Endothelial cell of umbilical vein (primary cell): ENCODE results near the gene SOX9. TPM values are rescaled to one million over a fixed set of nuclear protein-coding genes. Genes with fewer than 3 reads are reported as not detected.

Source experiments
- BruUV-seq: library from RNA; stranded (reverse); fragments of 400-500 nt; replicated peaks from 2 replicates; lab custom pipeline; 2021; lab: Mats Ljungman, UMichigan
- CTCF ChIA-PET: fragments of 300-600, 350-600 bp; sonication (Branson Sonifier 250); formaldehyde crosslinking; loops from one replicate; lab custom pipeline; 2021; ENCODE audit warnings: antibody characterized with exemption, inconsistent platforms; lab: Charles Lee
- POLR2A ChIA-PET: fragments of 300-600, 350-600 bp; sonication (Branson Sonifier 250); formaldehyde crosslinking; loops from one replicate; lab custom pipeline; 2021; ENCODE audit warnings: antibody characterized with exemption, inconsistent platforms; lab: Charles Lee
- DNase-seq: peaks from one replicate; pipeline ENCODE4 v3.0.0-alpha.2; 2011; ENCODE audit warnings: low read depth, low spot score
- FAIRE-seq: peaks from 2 replicates; lab custom pipeline; 2011; peaks lifted over from hg19 to GRCh38; lab: Jason Lieb, UNC
- H2AFZ ChIP-seq: 2 replicates; pipeline ENCODE4 v1.6.0; 2012; ENCODE audit warnings: low read depth, low read length, control low read depth, inconsistent platforms
- H3K27ac ChIP-seq: 2 replicates; pipeline ENCODE4 v1.5.1; 2011; ENCODE audit warnings: low read depth, mild to moderate bottlenecking, control low read depth, low read length, moderate library complexity; ENCODE audit not compliant: insufficient read depth
- H3K27me3 ChIP-seq, 2 experiments: 2 replicates each; pipeline versions ENCODE4 v1.6.0 to v1.6.1; 2011; ENCODE audit warnings: low read length in 2 of 2, mixed read lengths in 1 of 2; ENCODE audit not compliant: control insufficient read depth in 2 of 2, insufficient read depth in 2 of 2
- H3K36me3 ChIP-seq, 2 experiments: 2 replicates in 1 of 2; 3 replicates in 1 of 2; pipeline ENCODE4 v1.5.1; 2011; ENCODE audit warnings: low read length in 2 of 2, mild to moderate bottlenecking in 1 of 2, moderate library complexity in 1 of 2; ENCODE audit not compliant: control insufficient read depth in 2 of 2, insufficient read depth in 2 of 2; ENCODE audit errors: extremely low read depth in 1 of 2
- H3K4me1 ChIP-seq: 3 replicates; pipeline ENCODE4 v1.5.1; 2011; ENCODE audit warnings: mild to moderate bottlenecking, low read length; ENCODE audit not compliant: control insufficient read depth, insufficient read depth; ENCODE audit errors: extremely low read depth
- H3K4me2 ChIP-seq: 2 replicates; pipeline ENCODE4 v1.6.1; 2011; ENCODE audit warnings: low read length, control low read depth, mixed read lengths; ENCODE audit not compliant: insufficient read depth
- H3K4me3 ChIP-seq, 3 experiments: fragments of 200-600 bp in 1 of 3; sonication (generic), shearing (Covaris generic) in 1 of 3; replicated peaks in 1 of 3; 2 replicates each; pipeline ENCODE4 v1.5.1; 2011 to 2016; ENCODE audit warnings: control low read depth in 3 of 3, low read length in 3 of 3, mild to moderate bottlenecking in 2 of 3, inconsistent platforms in 1 of 3, low read depth in 1 of 3, moderate library complexity in 1 of 3; ENCODE audit not compliant: insufficient read depth in 1 of 3
- H3K79me2 ChIP-seq: 2 replicates; pipeline ENCODE4 v1.6.0; 2012; ENCODE audit warnings: low read length, inconsistent platforms; ENCODE audit not compliant: control insufficient read depth, insufficient read depth
- H3K9ac ChIP-seq: replicated peaks from 2 replicates; pipeline ENCODE3; 2011; ENCODE audit warnings: low read length, control low read depth; ENCODE audit not compliant: insufficient read depth; ENCODE audit errors: extremely low read depth
- H3K9me1 ChIP-seq: replicated peaks from 3 replicates; pipeline ENCODE4 v1.6.0; 2011; ENCODE audit warnings: mild to moderate bottlenecking, low read length; ENCODE audit not compliant: control insufficient read depth, insufficient read depth; ENCODE audit errors: extremely low read depth
- H3K9me3 ChIP-seq: replicated peaks from 2 replicates; pipeline ENCODE4 v1.5.1; 2012; ENCODE audit warnings: low read length, inconsistent platforms; ENCODE audit not compliant: control insufficient read depth, insufficient read depth
- H4K20me1 ChIP-seq: replicated peaks from 2 replicates; pipeline ENCODE3; 2011; ENCODE audit warnings: mild to moderate bottlenecking, low read length; ENCODE audit not compliant: control insufficient read depth, insufficient read depth; ENCODE audit errors: extremely low read depth
- EZH2 ChIP-seq: IDR thresholded peaks from 2 replicates; pipeline ENCODE4 v1.6.1; 2012; ENCODE audit warnings: borderline replicate concordance, low read depth, mild to moderate bottlenecking, moderate library complexity, low read length, inconsistent platforms; ENCODE audit not compliant: severe bottlenecking
- FOS ChIP-seq: IDR thresholded peaks from 2 replicates; pipeline ENCODE4 v1.6.1; 2011; ENCODE audit warnings: mild to moderate bottlenecking, low read length, moderate library complexity, borderline replicate concordance; ENCODE audit not compliant: insufficient read depth
- GATA2 ChIP-seq: IDR thresholded peaks from 2 replicates; pipeline ENCODE4 v1.7.0; 2011; ENCODE audit warnings: low read depth, mild to moderate bottlenecking, moderate library complexity, mixed read lengths, low read length; ENCODE audit not compliant: insufficient read length, insufficient read depth
- JUN ChIP-seq: IDR thresholded peaks from 2 replicates; pipeline ENCODE4 v1.6.1; 2011; ENCODE audit warnings: borderline replicate concordance, low read depth; ENCODE audit not compliant: insufficient read length, insufficient read depth
- MYC ChIP-seq: IDR thresholded peaks from one replicate; pipeline ENCODE4 v1.6.1; 2011; ENCODE audit warnings: mild to moderate bottlenecking, low read depth, low read length
- POLR2A ChIP-seq: IDR thresholded peaks from 2 replicates; pipeline ENCODE4 v1.6.1; 2012; ENCODE audit warnings: low read depth, mild to moderate bottlenecking, control low read depth, low read length
- POLR2AphosphoS5 ChIP-seq: IDR thresholded peaks from 2 replicates; pipeline ENCODE4 v1.6.1; 2012; ENCODE audit warnings: low read depth, mild to moderate bottlenecking, control low read depth, low read length, moderate library complexity; ENCODE audit not compliant: insufficient read depth
- dilution Hi-C: fragments of 300-500 bp; cut with MboI; formaldehyde crosslinking; loops from one replicate; pipeline ENCODE4 v1.15.0; 2019; ENCODE audit warnings: low sequenced_read_pairs; ENCODE audit not compliant: extremely low pct_ligation_motif_present
- intact Hi-C: fragments of 100-400 bp; cut with micrococcal nuclease; formaldehyde crosslinking; loops from one replicate; pipeline ENCODE4 v1.10.0; 2022
- polyA plus RNA-seq, 4 experiments: library from polyadenylated mRNA; depleted of rRNA in 3 of 4; stranded (reverse) in 3 of 4; unstranded in 1 of 4; fragments of >200 nt; gene quantifications; 2 replicates each; pipeline versions ENCODE4 v1.2.1 to v1.2.3, GENCODE V29; 2011 to 2012; ENCODE audit warnings: missing spikeins in 1 of 4
- total RNA-seq: library from RNA; stranded (reverse); gene quantifications from 2 replicates; pipeline ENCODE4 v1.2.3, GENCODE V29; 2021
- TF ChIP-seq, protein P1 (sequence below): IDR thresholded peaks from 2 replicates; pipeline ENCODE4 v1.6.1; 2011; ENCODE audit not compliant: insufficient read depth, insufficient read length
- TF ChIP-seq, protein P2 (sequence below), 2 donors: IDR thresholded peaks; 1 replicate in 1 of 2; 2 replicates in 1 of 2; pipeline ENCODE4 v1.5.1; 2011; ENCODE audit warnings: low read length in 2 of 2, mild to moderate bottlenecking in 2 of 2, moderate library complexity in 2 of 2, control low read depth in 1 of 2, inconsistent platforms in 1 of 2, low read depth in 1 of 2; ENCODE audit not compliant: insufficient read depth in 1 of 2; ENCODE audit errors: extremely low read depth in 1 of 2

SOX9 gene
- total and polyA plus RNA-seq, 2 donors (not counting 3 experiments of a cell fraction or from before 2014, with no cell fraction given): not detected

DNA sequence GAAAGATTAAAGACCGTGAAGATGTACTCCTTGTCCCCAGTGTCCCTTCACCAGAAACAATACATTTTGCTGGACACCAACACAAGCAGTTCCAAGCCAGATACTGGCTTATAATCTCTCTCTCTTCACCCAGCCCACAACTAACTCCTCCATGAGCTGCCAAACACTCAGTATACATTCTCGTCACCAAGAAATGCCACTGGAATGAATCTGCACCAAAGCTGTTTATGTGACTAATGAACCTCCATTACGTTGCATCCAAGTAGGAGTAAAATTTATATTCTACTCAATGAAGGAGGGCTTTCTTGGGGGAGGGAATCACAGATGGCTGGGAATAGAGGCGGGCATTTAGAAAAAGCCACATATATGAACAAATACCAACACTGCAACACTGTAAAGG lies 20.9 kb upstream of the SOX9 start:
- Histone ChIP-seq H3K4me3 (no peak overlapping the region), H3K79me2 (no peaks in the 10 kb centered on the region), H3K9ac (no peak overlapping the region), H3K4me2 (no peak overlapping the region), H3K9me1 (no peaks in the 10 kb centered on the region), H3K27ac (no peak overlapping the region), H4K20me1 (no peaks in the 10 kb centered on the region), H3K4me1 (no peaks in the 10 kb centered on the region), H3K36me3 (no peaks in the 10 kb centered on the region), H3K9me3 (peaks cover 3% of the 10 kb centered on the region), H2AFZ (no peak overlapping the region), H3K27me3 (no peaks in the 10 kb centered on the region)
- dilution Hi-C loops (no loop called here), intact Hi-C loops (no loop called here)
- no peak for TF ChIP-seq POLR2AphosphoS5
- TF ChIP-seq, protein P1, sequence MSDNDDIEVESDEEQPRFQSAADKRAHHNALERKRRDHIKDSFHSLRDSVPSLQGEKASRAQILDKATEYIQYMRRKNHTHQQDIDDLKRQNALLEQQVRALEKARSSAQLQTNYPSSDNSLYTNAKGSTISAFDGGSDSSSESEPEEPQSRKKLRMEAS: no peak
- POLR2A ChIA-PET: no interaction called here
- FAIRE-seq: no peak
- CTCF ChIA-PET: no interaction called here
- BruUV-seq: no TSS peak
- DNase-seq: no peak

DNA sequence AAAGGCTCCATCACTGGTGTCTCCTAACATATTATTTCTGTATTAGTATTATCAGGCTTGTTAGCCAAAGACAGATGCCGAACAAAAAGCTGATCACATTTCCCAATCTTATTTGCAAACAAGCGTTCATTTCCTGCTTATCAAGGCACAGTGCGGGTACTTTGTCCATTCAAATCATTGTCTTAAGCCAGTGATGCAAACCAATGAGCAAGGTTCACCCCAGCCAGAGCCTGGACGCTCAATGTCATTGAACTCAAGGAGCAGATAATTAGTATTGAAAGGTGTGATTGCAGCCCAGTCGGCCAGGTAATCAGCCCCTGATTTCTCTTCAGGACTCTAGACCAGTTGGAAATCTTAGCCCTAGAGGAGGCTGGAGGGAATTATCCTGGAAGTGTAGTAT lies 20.4 kb upstream of the SOX9 start:
- Histone ChIP-seq H3K4me2 (no peak overlapping the region), H3K4me1 (no peaks in the 10 kb centered on the region), H3K36me3 (no peaks in the 10 kb centered on the region), H4K20me1 (no peaks in the 10 kb centered on the region), H3K9ac (no peak overlapping the region), H3K79me2 (no peaks in the 10 kb centered on the region), H3K9me3 (peaks cover 3% of the 10 kb centered on the region), H3K27ac (no peak overlapping the region), H3K27me3 (no peaks in the 10 kb centered on the region), H3K4me3 (no peak overlapping the region), H2AFZ (no peak overlapping the region), H3K9me1 (no peaks in the 10 kb centered on the region)
- no peak for FAIRE-seq
- intact Hi-C loops (no loop called here), dilution Hi-C loops (no loop called here)
- POLR2A ChIA-PET: no interaction called here
- no peak for DNase-seq
- CTCF ChIA-PET: no interaction called here
- no peak for TF ChIP-seq POLR2AphosphoS5
- no peak for TF ChIP-seq EZH2
- TF ChIP-seq GATA2: no peak
- TF ChIP-seq MYC: no peak
- no peak for TF ChIP-seq JUN
- TF ChIP-seq, protein P1: no peak
- TF ChIP-seq, protein P2, sequence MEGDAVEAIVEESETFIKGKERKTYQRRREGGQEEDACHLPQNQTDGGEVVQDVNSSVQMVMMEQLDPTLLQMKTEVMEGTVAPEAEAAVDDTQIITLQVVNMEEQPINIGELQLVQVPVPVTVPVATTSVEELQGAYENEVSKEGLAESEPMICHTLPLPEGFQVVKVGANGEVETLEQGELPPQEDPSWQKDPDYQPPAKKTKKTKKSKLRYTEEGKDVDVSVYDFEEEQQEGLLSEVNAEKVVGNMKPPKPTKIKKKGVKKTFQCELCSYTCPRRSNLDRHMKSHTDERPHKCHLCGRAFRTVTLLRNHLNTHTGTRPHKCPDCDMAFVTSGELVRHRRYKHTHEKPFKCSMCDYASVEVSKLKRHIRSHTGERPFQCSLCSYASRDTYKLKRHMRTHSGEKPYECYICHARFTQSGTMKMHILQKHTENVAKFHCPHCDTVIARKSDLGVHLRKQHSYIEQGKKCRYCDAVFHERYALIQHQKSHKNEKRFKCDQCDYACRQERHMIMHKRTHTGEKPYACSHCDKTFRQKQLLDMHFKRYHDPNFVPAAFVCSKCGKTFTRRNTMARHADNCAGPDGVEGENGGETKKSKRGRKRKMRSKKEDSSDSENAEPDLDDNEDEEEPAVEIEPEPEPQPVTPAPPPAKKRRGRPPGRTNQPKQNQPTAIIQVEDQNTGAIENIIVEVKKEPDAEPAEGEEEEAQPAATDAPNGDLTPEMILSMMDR (IDR thresholded peaks at IDR 0.05; ENCODE audit: extremely low read depth in 1 of 2, insufficient read depth in 1 of 2, low read depth in 1 of 2, low read length in 2 of 2): no peak
- no peak for TF ChIP-seq FOS
- TF ChIP-seq POLR2A: no peak
- no TSS peak for BruUV-seq
